ENCODE results near the gene RINL. TPM values are rescaled to one million over a fixed set of nuclear protein-coding genes. Genes with fewer than 3 reads are reported as not detected.

RINL gene
- total and polyA plus RNA-seq, 2 of the 8 experiments (the other 6 are each of a cell fraction or from before 2014, with no cell fraction given), result 11.1 to 11.9 TPM

GRCh38 chr19:38883286-38883685 lies 5.2 kb upstream of the RINL start (continued):
- TF ChIP-seq RNF2 (IDR thresholded peaks at IDR 0.05; ENCODE audit: borderline replicate concordance, low read depth, low read length, missing control alignments, poor library complexity, severe bottlenecking) (no peak), POLR2AphosphoS5 (IDR thresholded peaks at IDR 0.05; ENCODE audit: low read depth, low read length) (no peak)

Data from H1 (cell line).